Measurements from ENCODE around the gene IMMP2L.
"Not testable (repeated sequence)": the region's sequence is repeated elsewhere in the genome, so short reads cannot be mapped to it uniquely, and the experiment has no call there.

IMMP2L gene

GRCh38 chr7:111459757-111460280 is 102.5 kb downstream of the IMMP2L start:
- no peak for DNase-seq (ENCODE audit: low spot score)

GRCh38 chr7:111459065-111459756 is 103.1 kb downstream of the IMMP2L start:
- no peak for DNase-seq (ENCODE audit: low spot score)

- not testable (repeated sequence) for DNase-seq (ENCODE audit: low spot score)
These were observed 111.6 kb downstream of the IMMP2L start for GRCh38 chr7:111450705-111451104.

GRCh38 chr7:111447502-111447901 is 114.8 kb downstream of the IMMP2L start:
- DNase-seq (ENCODE audit: low spot score): not testable (repeated sequence)

DNA sequence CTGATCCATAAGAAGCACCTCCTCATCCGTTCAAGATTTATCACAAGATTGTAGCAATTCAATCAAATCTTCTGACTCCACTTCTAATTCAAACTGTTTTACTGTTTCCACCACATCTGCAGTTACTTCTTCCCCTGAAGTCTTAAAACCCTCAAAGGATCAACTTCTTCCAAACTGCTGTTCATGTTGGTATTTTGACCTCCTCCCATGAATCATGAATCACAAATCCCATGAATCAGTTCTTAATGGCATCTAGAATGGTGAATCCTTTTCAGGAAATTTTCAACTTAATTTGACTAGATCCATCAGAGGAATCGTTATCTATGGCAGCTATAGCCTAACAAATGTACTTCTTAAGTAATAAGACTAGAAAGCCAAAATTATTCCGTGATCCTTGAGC is 122.3 kb downstream of the IMMP2L start:
- DNase-seq (ENCODE audit: low spot score): no peak

GRCh38 chr7:111438369-111439289 is 123.7 kb downstream of the IMMP2L start:
- DNase-seq (ENCODE audit: low spot score): no peak

DNA sequence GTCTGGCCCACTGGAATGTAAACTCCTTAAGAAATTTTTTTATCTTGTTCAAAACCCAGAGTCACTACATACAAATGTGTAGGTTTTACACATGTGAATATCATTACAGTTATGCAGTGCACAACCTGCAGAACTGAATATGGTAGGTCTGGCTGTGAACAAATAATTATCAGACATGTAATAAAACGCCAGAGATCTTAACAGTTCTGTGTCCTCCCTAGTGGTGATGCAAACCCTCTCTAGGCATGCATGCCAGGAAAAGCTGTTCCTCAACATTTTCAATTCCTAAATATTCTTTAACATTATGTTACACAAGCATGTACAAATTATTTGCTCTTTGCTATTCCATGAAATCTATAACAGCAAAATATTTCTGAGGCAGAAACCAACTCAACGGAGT is 124.6 kb downstream of the IMMP2L start:
- DNase-seq (ENCODE audit: low spot score): no peak

DNA sequence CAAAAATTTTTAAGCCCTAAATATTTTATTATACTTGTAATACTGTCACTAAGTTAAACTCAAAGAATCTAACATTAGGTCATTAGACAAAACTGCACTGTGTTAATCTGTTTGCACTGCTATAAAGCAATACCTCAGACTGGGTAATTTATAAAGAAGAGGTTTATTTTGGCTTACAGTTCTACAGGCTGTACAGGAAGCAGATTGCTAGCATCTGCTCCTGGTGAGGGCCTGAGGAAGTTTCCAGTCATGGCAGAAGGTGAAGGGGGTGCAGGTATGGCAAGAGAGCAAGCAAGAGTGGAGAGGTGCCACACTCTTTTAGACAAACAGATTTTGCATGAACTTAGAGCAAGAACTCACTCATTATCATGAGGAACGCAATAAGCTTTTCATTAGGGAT is 125.7 kb downstream of the IMMP2L start:
- DNase-seq (ENCODE audit: low spot score): no peak

DNA sequence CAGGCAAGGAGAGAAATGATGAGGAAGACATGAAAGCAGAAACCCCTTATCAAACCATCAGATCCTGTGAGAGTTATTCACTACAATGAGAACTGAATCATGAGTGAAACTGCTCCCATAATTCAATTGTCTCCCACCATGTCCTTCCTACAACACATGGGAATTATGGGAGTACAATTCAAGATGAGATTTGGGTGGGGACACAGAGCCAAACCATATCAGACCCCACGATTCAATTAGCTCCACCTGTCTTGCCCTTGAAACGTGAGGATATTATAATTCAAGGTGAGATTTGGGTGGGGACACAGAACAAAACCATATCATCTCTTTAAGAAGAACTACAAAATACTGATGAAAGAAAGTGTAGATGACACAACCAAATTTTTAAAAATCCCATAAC is 128.9 kb downstream of the IMMP2L start:
- no peak for DNase-seq (ENCODE audit: low spot score)

DNA sequence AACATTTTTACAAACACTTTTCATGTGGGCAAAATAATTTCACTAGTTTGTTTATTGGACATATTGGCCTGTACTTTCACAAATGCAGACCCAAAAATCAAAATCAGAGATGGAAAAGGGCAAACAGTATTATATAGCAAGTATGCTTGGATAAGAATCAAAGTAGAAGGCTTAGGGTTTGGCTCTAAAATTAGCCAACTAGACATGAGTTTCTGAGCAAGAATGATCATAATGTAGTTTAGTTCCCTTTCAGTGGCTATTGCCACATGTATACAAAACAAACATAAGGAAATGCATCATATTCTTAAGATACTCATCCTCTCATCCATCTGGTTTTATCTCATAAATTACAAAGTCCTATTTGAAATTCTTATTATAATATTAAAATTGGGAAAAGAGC is 132.5 kb downstream of the IMMP2L start:
- DNase-seq (ENCODE audit: low spot score): no peak

DNA sequence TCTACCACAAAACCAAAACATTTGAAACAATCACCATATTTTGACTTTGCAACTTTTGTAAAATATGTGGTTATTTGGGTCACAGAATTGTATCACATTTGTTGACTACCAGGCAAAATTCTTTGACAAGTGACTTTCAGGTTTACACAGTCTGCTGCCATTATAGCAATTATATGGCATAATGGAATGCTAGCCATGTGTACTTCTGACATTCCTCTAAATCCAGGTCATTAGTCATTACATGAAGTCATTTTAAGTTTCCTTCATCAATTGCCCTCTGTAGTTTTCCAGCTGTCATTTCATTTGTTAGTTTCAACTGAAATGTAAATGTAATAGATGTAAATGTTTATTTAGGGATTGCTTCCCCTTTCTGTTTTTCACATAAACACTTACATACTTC is 137.5 kb downstream of the IMMP2L start:
- no peak for DNase-seq (ENCODE audit: low spot score)

DNA sequence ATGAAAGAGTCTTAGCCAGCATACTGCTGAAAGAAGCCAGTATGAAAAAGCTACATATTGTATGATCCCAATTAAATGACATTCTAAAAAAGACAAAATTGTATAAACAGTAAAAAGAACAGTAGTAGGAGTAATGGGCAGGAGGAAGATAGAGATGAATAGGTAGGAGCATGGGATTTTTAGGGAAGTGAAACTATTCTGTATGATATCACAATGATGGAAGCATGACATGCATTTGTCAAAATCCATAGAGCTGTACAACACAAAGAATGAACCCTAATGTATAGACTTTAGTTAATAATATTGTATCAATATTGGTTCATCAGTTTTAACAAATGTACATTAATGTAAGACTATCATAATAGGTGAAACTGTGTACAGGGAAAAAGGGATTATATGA is 147.9 kb downstream of the IMMP2L start:
- DNase-seq (ENCODE audit: low spot score): no peak

DNA sequence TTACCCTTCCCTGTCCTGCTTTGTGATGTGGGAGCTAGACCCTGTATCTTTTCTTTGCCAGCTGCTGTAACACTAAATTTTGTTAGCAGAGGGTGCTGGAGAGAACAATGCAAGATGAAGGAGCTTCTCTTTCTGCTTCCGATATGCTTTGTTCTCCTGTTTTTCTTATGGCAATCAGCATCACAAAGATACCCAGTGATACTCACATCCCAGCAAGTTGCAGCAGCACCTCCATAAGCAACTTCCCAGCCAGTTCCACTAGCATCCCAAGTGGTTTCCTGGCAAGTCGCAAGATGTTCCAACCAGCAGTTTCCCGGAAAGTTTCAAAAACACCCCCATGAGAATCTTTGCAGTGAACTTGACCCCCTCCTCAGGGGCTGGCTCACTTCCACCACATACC is 148.6 kb downstream of the IMMP2L start:
- DNase-seq (ENCODE audit: low spot score): no peak

DNA sequence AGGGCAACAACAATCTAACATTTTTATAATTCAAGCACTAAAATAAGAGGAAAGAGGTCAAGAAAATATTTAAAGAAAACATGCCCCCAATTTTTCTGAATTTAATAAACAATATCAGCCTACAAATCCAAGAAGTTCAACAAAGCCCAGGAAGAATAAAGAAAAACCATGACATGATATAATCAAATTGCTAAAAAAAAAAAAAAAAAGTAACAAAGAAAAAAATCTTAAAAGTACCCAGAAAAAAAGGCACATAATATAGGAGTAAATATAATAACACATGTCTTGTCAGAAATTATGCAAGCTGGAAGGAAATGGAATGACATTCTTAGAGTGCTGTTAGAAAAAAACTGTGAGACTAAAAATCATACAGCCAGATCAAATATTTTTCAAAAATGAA is 151.4 kb downstream of the IMMP2L start:
- no peak for DNase-seq (ENCODE audit: low spot score)

GRCh38 chr7:111409714-111410422 is 152.4 kb downstream of the IMMP2L start:
- no peak for DNase-seq (ENCODE audit: low spot score)

GRCh38 chr7:111408724-111409123 is 153.6 kb downstream of the IMMP2L start:
- no peak for DNase-seq (ENCODE audit: low spot score)

GRCh38 chr7:111407258-111407657 is 155.0 kb downstream of the IMMP2L start:
- DNase-seq (ENCODE audit: low spot score): no peak

GRCh38 chr7:111405621-111406020 is 156.7 kb downstream of the IMMP2L start:
- DNase-seq (ENCODE audit: low spot score): no peak

DNA sequence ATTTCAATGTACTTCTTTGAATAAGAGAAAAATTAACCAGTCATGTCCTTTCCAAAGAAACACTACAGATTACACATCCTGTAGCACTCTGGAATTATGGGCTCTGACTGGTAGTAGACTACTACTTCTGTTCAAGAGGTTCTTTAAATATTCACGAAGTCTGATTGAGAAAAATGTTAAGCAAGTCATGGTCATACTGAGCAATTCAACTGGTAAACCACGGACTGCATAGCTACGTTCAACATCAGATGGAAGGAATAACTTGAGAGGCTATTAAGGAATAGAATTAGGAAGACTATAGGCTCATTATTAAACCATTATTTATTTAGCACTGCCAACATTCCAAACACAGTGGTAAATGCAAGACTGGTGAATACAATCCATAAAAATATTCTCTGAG is 160.8 kb downstream of the IMMP2L start:
- DNase-seq (ENCODE audit: low spot score): no peak

DNA sequence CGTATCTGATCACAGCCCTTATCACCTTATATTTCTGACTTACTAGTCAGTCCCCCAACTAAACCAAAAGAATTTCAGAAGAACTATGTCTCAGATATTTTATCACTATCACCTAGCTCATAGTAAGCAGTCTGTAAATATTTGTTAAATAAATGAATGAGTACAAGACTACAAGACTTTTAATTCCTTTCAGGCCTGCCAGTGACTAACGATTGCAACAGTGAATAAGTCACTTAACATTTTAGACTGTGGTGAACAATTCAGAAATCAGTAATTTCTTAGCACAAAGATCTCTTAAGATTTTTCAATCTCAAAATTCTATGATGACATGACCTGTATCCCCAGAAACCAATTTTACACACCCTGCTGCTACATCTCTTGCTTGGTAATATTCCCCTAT is 162.2 kb downstream of the IMMP2L start:
- DNase-seq (ENCODE audit: low spot score): no peak

DNA sequence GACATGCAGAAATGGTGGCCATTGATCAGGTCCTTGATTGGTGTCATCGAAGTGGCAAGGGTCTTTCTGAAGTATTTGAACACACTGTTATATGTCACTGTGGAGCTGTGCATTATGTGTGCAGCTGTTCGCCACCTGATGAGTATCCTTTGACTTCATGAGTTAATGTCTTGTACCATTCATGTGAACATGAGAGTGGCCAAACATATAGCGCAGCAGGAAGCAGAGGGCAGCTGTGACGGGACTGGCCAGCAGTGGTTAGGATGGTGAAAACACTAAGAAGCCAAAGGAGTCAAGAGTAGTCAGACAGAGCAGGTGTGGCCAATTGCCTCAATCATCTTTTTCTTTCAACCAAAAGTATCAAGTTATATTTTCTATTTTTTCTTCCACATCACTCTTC is 167.4 kb downstream of the IMMP2L start:
- DNase-seq (ENCODE audit: low spot score): no peak

DNA sequence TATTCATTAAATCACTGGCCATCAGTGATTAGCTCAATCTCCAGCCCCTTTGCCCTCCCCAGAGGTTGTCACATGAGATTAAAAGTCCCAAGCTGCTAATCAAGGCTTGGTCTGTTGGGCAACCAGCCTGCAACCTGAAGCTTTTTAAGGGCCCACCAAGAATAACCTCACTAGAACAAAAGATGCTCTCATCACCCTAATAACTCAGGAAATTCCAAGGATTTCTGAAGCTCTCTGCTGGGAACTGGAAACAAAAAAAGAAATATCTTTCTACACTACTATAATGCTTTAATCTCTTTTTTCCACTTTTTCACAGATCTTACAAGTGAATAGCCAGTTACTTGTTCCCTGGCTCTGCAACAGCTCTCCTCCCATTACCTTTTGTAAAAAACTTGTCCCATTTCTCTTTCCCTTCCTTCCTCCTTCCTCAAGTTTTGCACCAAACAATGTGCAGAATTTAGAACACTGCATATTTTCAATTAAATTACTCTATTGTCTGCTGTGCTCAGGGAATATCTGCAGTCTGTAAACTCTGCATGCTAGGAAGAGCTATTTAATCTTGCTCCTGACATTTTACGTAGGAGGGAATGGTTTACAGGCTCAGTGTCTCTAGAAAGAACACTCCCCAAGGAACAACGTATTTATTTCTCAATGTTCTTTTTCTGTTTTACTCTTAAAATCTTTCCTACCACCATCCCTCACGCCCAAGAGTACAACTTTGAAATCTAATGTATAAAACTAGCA is 169.1 kb downstream of the IMMP2L start:
- no peak for DNase-seq (ENCODE audit: low spot score)

Data from D341Med (cell line).